Measurements from ENCODE around the gene RNF213. TPM values are rescaled to one million over a fixed set of nuclear protein-coding genes. Genes with fewer than 3 reads are reported as not detected.

RNF213 gene
- total and polyA plus RNA-seq, 9 donors: 21.5 to 89.1 (median 50.8) TPM

GRCh38 chr17:80245566-80246265, 14.9 kb upstream of the RNF213 start:
- TF ChIP-seq EP300 (IDR thresholded peaks at IDR 0.05) (no peak), POLR2A (IDR thresholded peaks at IDR 0.05) (no peak), CTCF (IDR thresholded peaks at IDR 0.05) (no peak)
- Histone ChIP-seq H3K27me3 (no peaks in the 10 kb centered on the region), H3K27ac (no peak overlapping the region), H3K4me3 (no peak overlapping the region), H3K4me1 (ENCODE audit: insufficient read depth) (no peaks in the 10 kb centered on the region), H3K36me3 (peaks cover 3% of the 10 kb centered on the region), H3K9me3 (no peaks in the 10 kb centered on the region)
- DNase-seq: no peak
- 90 to 93% (median 92%) methylated on average over 27 of the region's 27 CpGs for WGBS, 3 donors
- intact Hi-C loops (cut with DNase I): no loop called here

- no peak for TF ChIP-seq POLR2A (IDR thresholded peaks at IDR 0.05)
- no peak for TF ChIP-seq EP300 (IDR thresholded peaks at IDR 0.05)
- no peak for TF ChIP-seq CTCF (IDR thresholded peaks at IDR 0.05)
- 93 to 95% (median 94%) methylated on average over 18 to 19 of the region's 19 CpGs for WGBS, 3 donors
- Histone ChIP-seq H3K27me3 (no peaks in the 10 kb centered on the region), H3K36me3 (peaks cover 3% of the 10 kb centered on the region), H3K9me3 (no peaks in the 10 kb centered on the region), H3K27ac (no peak overlapping the region), H3K4me3 (no peak overlapping the region), H3K4me1 (ENCODE audit: insufficient read depth) (no peaks in the 10 kb centered on the region)
- no peak for DNase-seq
- intact Hi-C loops (cut with DNase I): no loop called here
Measured at GRCh38 chr17:80246266-80246681, 14.4 kb upstream of the RNF213 start.

- Histone ChIP-seq H3K4me1 (ENCODE audit: insufficient read depth) (no peaks in the 10 kb centered on the region), H3K4me3 (no peak overlapping the region), H3K27ac (no peak overlapping the region), H3K36me3 (peaks cover 3% of the 10 kb centered on the region), H3K9me3 (no peaks in the 10 kb centered on the region), H3K27me3 (no peaks in the 10 kb centered on the region)
- DNase-seq: no peak
- WGBS, 3 donors: 88 to 95% (median 89%) methylated on average over 8 of the region's 8 CpGs
- intact Hi-C loops (cut with DNase I): no loop called here
- TF ChIP-seq EP300 (IDR thresholded peaks at IDR 0.05) (no peak), POLR2A (IDR thresholded peaks at IDR 0.05) (no peak), CTCF (IDR thresholded peaks at IDR 0.05) (no peak)
Measured at GRCh38 chr17:80246726-80247125, 13.9 kb upstream of the RNF213 start.

- 92 to 96% (median 94%) methylated on average over 16 to 17 of the region's 17 CpGs for WGBS, 3 donors
- intact Hi-C loops (cut with DNase I): no loop called here
- Histone ChIP-seq H3K36me3 (peaks cover 3% of the 10 kb centered on the region), H3K4me3 (no peak overlapping the region), H3K9me3 (no peaks in the 10 kb centered on the region), H3K4me1 (ENCODE audit: insufficient read depth) (no peaks in the 10 kb centered on the region), H3K27ac (no peak overlapping the region), H3K27me3 (no peaks in the 10 kb centered on the region)
- DNase-seq: no peak
- TF ChIP-seq EP300 (IDR thresholded peaks at IDR 0.05): no peak
- no peak for TF ChIP-seq CTCF (IDR thresholded peaks at IDR 0.05)
- no peak for TF ChIP-seq POLR2A (IDR thresholded peaks at IDR 0.05)
Measured at GRCh38 chr17:80247561-80247960, 13.1 kb upstream of the RNF213 start.
